Stimulated activated naive CD8-positive, alpha-beta T cell treated with anti-CD3 and anti-CD28 coated beads, Interleukin-15, amount 100 ng/mL, for 72 hours (primary cell): ENCODE measurements around the gene CLMN.

ENCODE experiments used
- ATAC-seq: fragments of 150-1000 bp; cut with Tn5 transposase; 2 replicates; pipeline ENCODE4 v1.10.0; 2021; ENCODE audit warnings: mild to moderate bottlenecking, moderate library complexity
- DNase-seq, 2 donors: peaks; one replicate each; pipeline ENCODE4 v3.0.0; 2021 to 2022
- H3K27ac Mint-ChIP-seq, 2 donors: one replicate each; pipeline ENCODE4 v1.8.0; 2022; ENCODE audit warnings: mild to moderate bottlenecking in 2 of 2, mixed read lengths in 2 of 2, moderate library complexity in 2 of 2
- H3K27me3 Mint-ChIP-seq: one replicate; pipeline ENCODE4 v1.8.0; 2022; ENCODE audit warnings: mixed read lengths
- H3K4me1 Mint-ChIP-seq: one replicate; pipeline ENCODE4 v1.8.0; 2022; ENCODE audit warnings: mild to moderate bottlenecking, mixed read lengths
- H3K4me3 Mint-ChIP-seq, 2 donors: one replicate each; pipeline ENCODE4 v1.8.0; 2022; ENCODE audit warnings: mild to moderate bottlenecking in 2 of 2, mixed read lengths in 2 of 2, moderate library complexity in 1 of 2
- H3K9me3 Mint-ChIP-seq, 2 donors: one replicate each; pipeline ENCODE4 v1.8.0; 2022; ENCODE audit warnings: mixed read lengths in 2 of 2

CLMN gene

DNA sequence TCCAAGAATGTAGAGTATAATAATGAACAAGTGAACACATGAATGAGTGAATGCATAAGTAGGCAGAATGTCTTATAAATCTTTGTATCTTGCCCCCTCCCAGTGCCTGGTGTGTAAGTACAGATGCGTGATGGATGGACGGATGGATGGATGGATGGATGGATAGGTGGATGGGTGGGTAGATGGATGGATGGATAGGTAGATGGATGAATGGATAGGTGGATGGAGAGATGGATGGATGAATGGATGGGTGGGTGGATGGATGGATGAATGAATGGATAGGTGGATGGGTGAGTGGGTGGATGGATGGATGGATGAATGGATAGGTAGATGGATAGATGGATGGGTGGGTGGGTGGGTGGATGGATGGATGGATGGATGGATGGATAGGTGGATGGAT, 74.4 kb downstream of the CLMN start:
- peaks cover 8% of the 10 kb centered on the region for H3K4me1 Mint-ChIP-seq
- H3K4me3 Mint-ChIP-seq: no peak overlapping the region
- no peak overlapping the region for H3K27ac Mint-ChIP-seq
- no peak for DNase-seq
- peaks cover 0 to 7% of the 10 kb centered on the region in 2 donors for H3K9me3 Mint-ChIP-seq
- no peak for ATAC-seq
- peaks cover 24% of the 10 kb centered on the region for H3K27me3 Mint-ChIP-seq

GRCh38 chr14:95244587-95244986, 75.1 kb downstream of the CLMN start:
- Mint-ChIP-seq H3K4me3 (no peak overlapping the region), H3K27me3 (peaks cover 19% of the 10 kb centered on the region), H3K27ac (no peak overlapping the region), H3K9me3 (peaks cover 0 to 7% of the 10 kb centered on the region in 2 donors), H3K4me1 (peaks cover 8% of the 10 kb centered on the region)
- DNase-seq (no peak), ATAC-seq (no peak)

DNA sequence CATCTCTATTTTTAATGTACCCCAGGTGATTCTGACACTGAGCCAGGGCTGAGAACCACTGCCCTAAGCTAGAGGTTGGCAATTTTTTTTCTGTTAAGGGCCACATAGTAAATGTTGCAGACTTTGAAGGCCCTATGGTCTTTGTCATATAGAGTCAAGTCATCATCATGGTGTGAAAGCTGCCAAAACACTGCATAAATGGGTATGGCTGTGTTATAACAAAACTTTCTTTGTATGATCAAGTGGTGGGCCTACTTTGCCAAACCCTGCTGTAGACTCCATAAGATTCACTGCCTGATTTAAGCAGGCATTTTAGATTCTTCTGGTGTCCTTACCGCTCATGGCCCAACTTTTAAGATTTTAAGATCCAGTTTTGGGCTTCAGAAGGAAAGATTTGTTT, 76.8 kb downstream of the CLMN start:
- Mint-ChIP-seq H3K27me3 (peaks cover 13% of the 10 kb centered on the region), H3K27ac (no peak overlapping the region), H3K4me3 (no peak overlapping the region), H3K9me3 (peaks cover 0 to 14% of the 10 kb centered on the region in 2 donors), H3K4me1 (peaks cover 8% of the 10 kb centered on the region)
- no peak for ATAC-seq
- DNase-seq: no peak

GRCh38 chr14:95240859-95241813, 78.6 kb downstream of the CLMN start:
- DNase-seq: no peak
- H3K27ac Mint-ChIP-seq: no peak overlapping the region
- peaks cover 3% of the 10 kb centered on the region for H3K4me1 Mint-ChIP-seq
- no peak for ATAC-seq
- H3K9me3 Mint-ChIP-seq: peaks cover 0 to 14% of the 10 kb centered on the region in 2 donors
- H3K4me3 Mint-ChIP-seq: no peak overlapping the region
- peaks cover 6% of the 10 kb centered on the region for H3K27me3 Mint-ChIP-seq

DNA sequence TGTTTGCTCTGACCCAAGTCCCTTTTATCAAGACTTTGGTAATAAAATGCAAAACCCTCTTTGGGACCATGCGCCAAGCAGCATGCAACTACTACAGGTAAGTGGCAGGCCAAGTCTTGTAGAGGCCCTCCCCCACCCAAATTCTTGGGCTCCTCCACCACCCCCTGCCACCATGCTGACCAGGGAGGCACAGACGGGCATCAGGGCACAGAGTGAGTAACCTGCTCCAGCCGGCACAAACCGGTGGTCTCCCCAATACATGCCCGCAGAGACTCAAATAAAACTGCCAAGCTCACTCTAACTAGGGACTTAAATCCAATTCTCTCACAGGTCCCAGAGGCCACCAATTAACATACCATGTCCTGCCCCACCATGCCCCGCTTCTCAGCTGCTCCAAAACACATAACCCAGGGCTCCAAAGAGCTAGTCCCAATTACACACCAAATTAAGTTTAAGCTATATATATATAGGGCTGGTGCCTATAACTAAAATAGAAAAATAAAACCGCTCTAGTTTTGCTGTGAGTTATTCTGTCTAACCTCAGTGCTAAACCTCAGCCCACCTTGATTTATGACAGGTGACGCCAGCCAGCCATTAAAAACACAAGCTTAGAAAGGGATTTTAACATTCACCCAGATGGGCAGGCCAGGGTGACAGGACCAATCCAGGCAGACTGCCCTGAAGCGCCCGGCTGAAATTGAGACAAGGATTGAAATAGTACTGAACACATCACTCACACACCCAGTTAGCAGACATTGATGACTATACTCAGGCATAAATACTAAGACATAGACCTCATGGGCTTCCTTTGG, 81.0 kb downstream of the CLMN start:
- no peak for DNase-seq
- Mint-ChIP-seq H3K27me3 (peaks cover 6% of the 10 kb centered on the region), H3K4me3 (no peak overlapping the region), H3K4me1 (no peaks in the 10 kb centered on the region), H3K9me3 (peaks cover 0 to 7% of the 10 kb centered on the region in 2 donors), H3K27ac (no peak overlapping the region)
- ATAC-seq: no peak

DNA sequence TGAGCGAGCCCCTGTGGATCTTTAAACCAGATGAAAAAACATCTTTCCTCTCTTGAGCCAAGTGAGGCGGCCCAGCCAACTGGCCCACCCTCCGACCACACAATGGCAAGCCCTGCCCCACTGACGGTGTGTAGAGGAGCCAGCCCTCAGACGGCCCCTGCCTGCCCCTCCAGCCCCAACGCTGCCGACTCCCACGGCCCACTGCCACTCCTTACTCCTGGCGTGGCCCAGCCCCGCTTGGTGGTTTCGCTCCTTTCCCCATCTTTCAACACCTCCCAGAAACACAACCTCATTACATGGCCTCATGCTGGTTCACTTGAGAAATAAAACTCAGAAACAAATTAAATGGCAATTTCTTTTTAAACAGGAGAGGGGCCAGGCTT, 81.8 kb downstream of the CLMN start:
- DNase-seq (no peak), ATAC-seq (no peak)
- no peaks in the 10 kb centered on the region for H3K4me1 Mint-ChIP-seq
- peaks cover 6% of the 10 kb centered on the region for H3K27me3 Mint-ChIP-seq
- H3K9me3 Mint-ChIP-seq: peaks cover 0 to 7% of the 10 kb centered on the region in 2 donors
- no peak overlapping the region for H3K4me3 Mint-ChIP-seq
- peak overlapping the region; percentile 42 to 59 for H3K27ac Mint-ChIP-seq

GRCh38 chr14:95237121-95237957, 82.4 kb downstream of the CLMN start:
- Mint-ChIP-seq H3K9me3 (peaks cover 0 to 7% of the 10 kb centered on the region in 2 donors), H3K27me3 (peaks cover 6% of the 10 kb centered on the region), H3K27ac (peak overlapping the region in 1 of 2 donors; percentile 51), H3K4me3 (no peak overlapping the region), H3K4me1 (no peaks in the 10 kb centered on the region)
- no peak for ATAC-seq
- no peak for DNase-seq

DNA sequence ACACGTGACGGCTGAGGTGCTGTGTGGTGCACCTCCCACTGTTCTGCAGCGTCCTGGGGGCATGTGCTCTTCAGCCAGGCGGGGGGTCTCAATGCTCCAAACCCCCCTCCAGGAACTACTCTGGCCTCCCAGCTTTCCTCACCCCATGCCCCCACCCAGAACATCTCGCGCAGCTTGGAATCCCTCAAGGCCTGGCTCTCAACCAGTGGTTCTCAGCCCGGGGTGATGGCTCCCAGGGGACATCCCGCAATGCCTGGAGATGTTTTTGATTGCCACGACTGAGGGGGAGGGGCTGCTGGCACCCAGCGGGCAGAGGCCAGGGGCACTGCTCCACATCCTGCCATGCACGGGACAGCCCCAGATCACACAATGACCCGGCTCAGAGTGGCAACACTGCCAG, 83.5 kb downstream of the CLMN start:
- no peak for DNase-seq
- no peak overlapping the region for H3K27ac Mint-ChIP-seq
- ATAC-seq: no peak
- no peaks in the 10 kb centered on the region for H3K4me1 Mint-ChIP-seq
- H3K27me3 Mint-ChIP-seq: peaks cover 6% of the 10 kb centered on the region
- peaks cover 0 to 7% of the 10 kb centered on the region in 2 donors for H3K9me3 Mint-ChIP-seq
- H3K4me3 Mint-ChIP-seq: no peak overlapping the region

GRCh38 chr14:95235767-95236166, 83.9 kb downstream of the CLMN start:
- ATAC-seq: no peak
- Mint-ChIP-seq H3K4me1 (no peaks in the 10 kb centered on the region), H3K9me3 (peaks cover 0 to 7% of the 10 kb centered on the region in 2 donors), H3K27me3 (peaks cover 6% of the 10 kb centered on the region), H3K4me3 (no peak overlapping the region), H3K27ac (no peak overlapping the region)
- DNase-seq: no peak

GRCh38 chr14:95235351-95235750, 84.4 kb downstream of the CLMN start:
- no peak for ATAC-seq
- Mint-ChIP-seq H3K27me3 (peaks cover 3% of the 10 kb centered on the region), H3K9me3 (peaks cover 0 to 7% of the 10 kb centered on the region in 2 donors), H3K4me3 (no peak overlapping the region), H3K4me1 (no peaks in the 10 kb centered on the region), H3K27ac (no peak overlapping the region)
- no peak for DNase-seq

GRCh38 chr14:95234426-95234825, 85.3 kb downstream of the CLMN start:
- Mint-ChIP-seq H3K27ac (no peak overlapping the region), H3K27me3 (no peaks in the 10 kb centered on the region), H3K9me3 (peaks cover 0 to 7% of the 10 kb centered on the region in 2 donors), H3K4me1 (no peaks in the 10 kb centered on the region), H3K4me3 (no peak overlapping the region)
- DNase-seq (no peak), ATAC-seq (no peak)

GRCh38 chr14:95233702-95234241, 85.9 kb downstream of the CLMN start:
- DNase-seq (no peak), ATAC-seq (no peak)
- H3K9me3 Mint-ChIP-seq: peaks cover 0 to under 1% of the 10 kb centered on the region in 2 donors
- no peaks in the 10 kb centered on the region for H3K27me3 Mint-ChIP-seq
- no peak overlapping the region for H3K4me3 Mint-ChIP-seq
- no peaks in the 10 kb centered on the region for H3K4me1 Mint-ChIP-seq
- no peak overlapping the region for H3K27ac Mint-ChIP-seq

- ATAC-seq (no peak), DNase-seq (no peak)
- H3K27ac Mint-ChIP-seq: peak overlapping the region in 1 of 2 donors; percentile 47
- H3K4me1 Mint-ChIP-seq: no peaks in the 10 kb centered on the region
- H3K27me3 Mint-ChIP-seq: no peaks in the 10 kb centered on the region
- H3K4me3 Mint-ChIP-seq: no peak overlapping the region
- no peaks in the 10 kb centered on the region for H3K9me3 Mint-ChIP-seq
These were observed 86.7 kb downstream of the CLMN start for GRCh38 chr14:95232894-95233584.

DNA sequence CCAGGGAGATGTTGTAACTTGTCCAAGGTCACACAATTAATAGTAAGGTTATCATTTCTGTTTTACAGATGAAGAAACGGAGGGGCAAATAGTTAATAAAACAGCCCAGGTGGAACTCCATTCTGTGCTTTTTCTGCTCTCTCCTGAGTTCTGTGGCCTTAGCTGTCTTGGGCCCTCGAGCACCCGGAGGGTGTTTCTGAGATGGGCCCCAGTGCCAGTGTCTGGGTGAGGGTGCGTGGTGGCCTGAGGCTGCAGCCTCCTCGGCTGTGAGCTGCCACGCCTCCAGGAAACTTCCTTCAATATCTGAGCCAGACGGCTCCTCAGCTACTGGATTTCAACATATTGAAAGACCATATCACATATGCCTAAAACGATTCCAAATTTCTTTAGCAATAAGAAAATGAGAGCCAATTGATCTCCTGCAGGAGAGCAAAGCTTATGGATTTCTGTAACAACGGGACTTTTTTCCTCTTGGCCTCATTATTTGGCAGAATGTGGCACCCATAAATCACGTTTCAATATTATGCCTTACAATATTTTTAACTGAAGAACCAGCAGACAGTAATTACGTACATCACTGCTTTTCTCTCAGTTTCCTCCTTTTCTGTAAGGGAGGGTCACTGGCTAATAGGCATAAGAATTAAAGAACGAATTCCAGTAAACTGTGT, 87.6 kb downstream of the CLMN start:
- H3K9me3 Mint-ChIP-seq: no peaks in the 10 kb centered on the region
- no peak for ATAC-seq
- no peaks in the 10 kb centered on the region for H3K4me1 Mint-ChIP-seq
- no peak overlapping the region for H3K27ac Mint-ChIP-seq
- DNase-seq: no peak
- no peak overlapping the region for H3K4me3 Mint-ChIP-seq
- no peaks in the 10 kb centered on the region for H3K27me3 Mint-ChIP-seq
